Measurements from ENCODE around the gene PRKAR2B. TPM values are rescaled to one million over a fixed set of nuclear protein-coding genes. Genes with fewer than 3 reads are reported as not detected.

PRKAR2B gene
- 10 to 100 TPM; 10.6 to 44.2 TPM for total RNA-seq

DNA sequence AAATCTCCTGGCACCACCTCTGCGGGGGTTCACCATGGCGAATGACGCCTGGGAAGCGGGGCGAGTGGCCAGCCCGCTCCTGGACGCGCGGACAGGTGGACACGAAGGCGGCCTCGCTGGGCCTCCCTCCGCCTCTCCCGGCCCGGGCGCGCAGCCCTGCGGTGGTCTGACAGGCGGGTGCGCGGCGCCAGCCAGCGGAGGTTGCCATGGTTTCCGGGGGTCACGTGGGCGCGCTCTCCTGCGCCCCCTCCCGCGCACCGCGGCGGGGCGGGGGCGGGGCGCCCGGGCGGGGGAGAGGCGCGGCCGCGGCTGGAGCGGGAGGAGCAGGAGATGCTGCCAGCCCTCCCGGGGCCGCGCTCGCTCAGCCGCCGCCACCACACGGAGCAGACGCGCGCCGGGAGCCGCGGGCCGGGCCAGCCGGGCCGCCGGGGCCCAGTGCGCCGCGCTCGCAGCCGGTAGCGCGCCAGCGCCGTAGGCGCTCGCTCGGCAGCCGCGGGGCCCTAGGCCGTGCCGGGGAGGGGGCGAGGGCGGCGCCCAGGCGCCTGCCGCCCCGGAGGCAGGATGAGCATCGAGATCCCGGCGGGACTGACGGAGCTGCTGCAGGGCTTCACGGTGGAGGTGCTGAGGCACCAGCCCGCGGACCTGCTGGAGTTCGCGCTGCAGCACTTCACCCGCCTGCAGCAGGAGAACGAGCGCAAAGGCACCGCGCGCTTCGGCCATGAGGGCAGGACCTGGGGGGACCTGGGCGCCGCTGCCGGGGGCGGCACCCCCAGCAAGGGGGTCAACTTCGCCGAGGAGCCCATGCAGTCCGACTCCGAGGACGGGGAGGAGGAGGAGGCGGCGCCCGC, at the start of gene PRKAR2B:
Gene PRKAR2B (plus strand): TSS at position 359 of the 848 bp plus-strand sequence. CDS start 203 bp downstream, at position 562.
- Histone ChIP-seq H3K9me3 (no peaks in the 10 kb centered on the region), H3K4me3 (peak within 1 kb of the TSS; percentile 22 to 56), H3K27ac (peak within 1 kb of the TSS; percentile 37 to 84 (median 72)), H3K4me1 (peaks cover 8% of the 10 kb centered on the region), H3K36me3 (replicated peaks in 1 of 2; ENCODE audit: insufficient read depth in 1 of 2, low read depth in 2 of 2) (no peaks in the 10 kb centered on the region), H3K27me3 (no peaks in the 10 kb centered on the region)
- 0 to 1% methylated on average over 10 to 40 of the region's 110 CpGs for WGBS, 2 donors
- intact Hi-C loops (cut with DNase I), result no loop called here
- TF ChIP-seq, protein P1, sequence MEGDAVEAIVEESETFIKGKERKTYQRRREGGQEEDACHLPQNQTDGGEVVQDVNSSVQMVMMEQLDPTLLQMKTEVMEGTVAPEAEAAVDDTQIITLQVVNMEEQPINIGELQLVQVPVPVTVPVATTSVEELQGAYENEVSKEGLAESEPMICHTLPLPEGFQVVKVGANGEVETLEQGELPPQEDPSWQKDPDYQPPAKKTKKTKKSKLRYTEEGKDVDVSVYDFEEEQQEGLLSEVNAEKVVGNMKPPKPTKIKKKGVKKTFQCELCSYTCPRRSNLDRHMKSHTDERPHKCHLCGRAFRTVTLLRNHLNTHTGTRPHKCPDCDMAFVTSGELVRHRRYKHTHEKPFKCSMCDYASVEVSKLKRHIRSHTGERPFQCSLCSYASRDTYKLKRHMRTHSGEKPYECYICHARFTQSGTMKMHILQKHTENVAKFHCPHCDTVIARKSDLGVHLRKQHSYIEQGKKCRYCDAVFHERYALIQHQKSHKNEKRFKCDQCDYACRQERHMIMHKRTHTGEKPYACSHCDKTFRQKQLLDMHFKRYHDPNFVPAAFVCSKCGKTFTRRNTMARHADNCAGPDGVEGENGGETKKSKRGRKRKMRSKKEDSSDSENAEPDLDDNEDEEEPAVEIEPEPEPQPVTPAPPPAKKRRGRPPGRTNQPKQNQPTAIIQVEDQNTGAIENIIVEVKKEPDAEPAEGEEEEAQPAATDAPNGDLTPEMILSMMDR (IDR thresholded peaks at IDR 0.05), result peak in 1 of 7 experiments; percentile 24
- peak; percentile 23 to 65 (median 64) for TF ChIP-seq POLR2A (IDR thresholded peaks at IDR 0.05)
- DNase-seq, result peak; percentile 69 to 77 (median 72)
- ATAC-seq, result peak; percentile 87

DNA sequence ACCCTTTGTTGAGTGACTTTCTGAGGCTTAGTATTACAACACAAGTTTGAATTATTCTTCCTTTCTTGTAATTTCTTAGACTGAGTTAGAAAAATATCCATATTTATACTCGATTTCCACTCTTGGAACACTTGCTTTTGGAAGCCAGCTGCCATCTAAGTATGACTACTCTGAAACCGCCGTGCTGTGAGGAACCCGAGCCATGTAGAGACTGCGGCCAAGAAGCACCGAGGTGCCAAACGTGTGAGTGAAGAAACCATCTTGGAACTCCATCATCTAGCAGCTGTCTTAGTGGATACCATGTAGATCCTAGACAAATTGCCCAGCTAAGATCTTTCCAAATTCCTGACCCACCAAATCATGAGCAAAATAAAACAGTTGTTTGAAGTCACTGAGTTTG, 49.7 kb upstream of the PRKAR2B start:
- intact Hi-C loops (cut with DNase I), result no loop called here
- TF ChIP-seq, protein P1 (IDR thresholded peaks at IDR 0.05), result no peak
- no peak for TF ChIP-seq POLR2A (IDR thresholded peaks at IDR 0.05)
- 77 to 90% methylated on average over 7 of the region's 7 CpGs for WGBS, 2 donors

DNA sequence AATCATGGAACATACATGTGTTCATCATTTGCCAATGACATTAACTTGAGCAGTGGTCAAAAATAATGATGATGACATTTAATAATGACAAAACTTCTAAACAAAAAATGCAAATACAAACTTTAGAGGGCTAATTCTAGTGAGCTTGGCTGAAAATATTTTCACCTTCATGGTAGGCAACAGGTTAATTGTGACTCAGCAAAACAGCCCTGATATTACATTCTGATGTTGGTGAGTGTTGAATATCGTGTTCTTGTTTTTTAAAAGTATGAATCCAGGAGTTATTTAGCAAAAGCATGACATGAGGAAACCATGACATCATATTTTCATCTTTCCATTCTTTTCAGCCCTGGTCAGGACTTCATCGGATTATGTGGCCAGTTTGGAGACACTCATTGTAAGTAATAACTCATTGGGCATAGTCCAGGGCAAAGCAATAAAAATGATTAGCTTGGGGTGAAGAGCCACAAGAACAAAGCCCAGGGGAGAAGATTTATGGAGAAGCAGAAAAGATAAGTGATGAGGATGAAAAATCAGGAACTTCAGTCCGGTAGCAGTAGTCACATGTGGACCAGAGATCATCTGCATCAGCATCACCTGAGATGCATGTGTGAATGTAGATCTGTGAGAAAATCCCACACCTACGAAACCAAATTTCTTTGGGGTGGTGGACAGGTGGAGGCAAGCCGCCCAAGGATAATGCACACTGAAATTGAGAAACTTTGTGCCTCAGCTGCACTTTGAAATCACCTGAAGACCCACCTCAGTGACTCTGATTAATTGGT, 46.8 kb upstream of the PRKAR2B start:
- H3K36me3 ChIP-seq (replicated peaks in 1 of 2; ENCODE audit: insufficient read depth in 1 of 2, low read depth in 2 of 2), result no peaks in the 10 kb centered on the region
- H3K4me1 ChIP-seq, result no peaks in the 10 kb centered on the region
- H3K27me3 ChIP-seq, result no peaks in the 10 kb centered on the region
- intact Hi-C loops (cut with DNase I), result no loop called here
- no peak for ATAC-seq
- TF ChIP-seq, protein P1 (IDR thresholded peaks at IDR 0.05), result no peak
- TF ChIP-seq POLR2A (IDR thresholded peaks at IDR 0.05), result no peak
- WGBS, 2 donors, result 63 to 68% methylated on average over 5 of the region's 5 CpGs
- DNase-seq, result no peak
- no peaks in the 10 kb centered on the region for H3K9me3 ChIP-seq
- no peak overlapping the region for H3K27ac ChIP-seq
- no peak overlapping the region for H3K4me3 ChIP-seq

More for the DNA sequence above, 49.7 kb upstream of the PRKAR2B start:
- ATAC-seq, result no peak
- Histone ChIP-seq H3K27me3 (no peaks in the 10 kb centered on the region), H3K36me3 (replicated peaks in 1 of 2; ENCODE audit: insufficient read depth in 1 of 2, low read depth in 2 of 2) (no peaks in the 10 kb centered on the region), H3K9me3 (no peaks in the 10 kb centered on the region), H3K4me1 (no peaks in the 10 kb centered on the region), H3K4me3 (no peak overlapping the region), H3K27ac (no peak overlapping the region)
- DNase-seq, result no peak

DNA sequence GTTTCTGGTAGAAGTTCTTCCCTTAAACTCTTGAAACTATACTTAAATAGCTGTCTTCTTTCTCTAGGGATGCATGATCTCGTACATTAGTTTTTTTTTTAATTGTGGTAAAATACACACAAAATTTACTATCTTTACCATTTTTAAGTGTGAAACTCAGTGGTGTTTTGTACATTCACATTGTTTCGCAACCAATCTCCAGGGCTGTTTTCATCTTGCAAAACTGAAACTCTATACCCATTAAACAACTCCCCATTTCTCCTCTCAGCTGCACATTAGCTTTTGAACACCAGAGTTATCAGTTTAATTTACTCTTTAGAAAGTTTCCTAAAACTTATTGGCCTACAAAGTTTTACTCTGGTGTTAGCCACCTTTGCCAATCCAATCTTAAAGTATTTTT, 45.5 kb upstream of the PRKAR2B start:
- DNase-seq (no peak), ATAC-seq (no peak)
- Histone ChIP-seq H3K9me3 (no peaks in the 10 kb centered on the region), H3K4me1 (no peaks in the 10 kb centered on the region), H3K4me3 (no peak overlapping the region), H3K36me3 (replicated peaks in 1 of 2; ENCODE audit: insufficient read depth in 1 of 2, low read depth in 2 of 2) (no peaks in the 10 kb centered on the region), H3K27ac (no peak overlapping the region), H3K27me3 (no peaks in the 10 kb centered on the region)
- WGBS, 2 donors, result 72 to 76% methylated on average over 2 of the region's 2 CpGs
- TF ChIP-seq, protein P1 (IDR thresholded peaks at IDR 0.05), result no peak
- TF ChIP-seq POLR2A (IDR thresholded peaks at IDR 0.05), result no peak
- intact Hi-C loops (cut with DNase I), result no loop called here

Measured in body of pancreas (tissue), 4 donors.